Measurements from ENCODE around the gene TNP1. TPM values are rescaled to one million over a fixed set of nuclear protein-coding genes. Genes with fewer than 3 reads are reported as not detected.

The TNP1 gene
- polyA plus RNA-seq, 3 donors = not detected

DNA sequence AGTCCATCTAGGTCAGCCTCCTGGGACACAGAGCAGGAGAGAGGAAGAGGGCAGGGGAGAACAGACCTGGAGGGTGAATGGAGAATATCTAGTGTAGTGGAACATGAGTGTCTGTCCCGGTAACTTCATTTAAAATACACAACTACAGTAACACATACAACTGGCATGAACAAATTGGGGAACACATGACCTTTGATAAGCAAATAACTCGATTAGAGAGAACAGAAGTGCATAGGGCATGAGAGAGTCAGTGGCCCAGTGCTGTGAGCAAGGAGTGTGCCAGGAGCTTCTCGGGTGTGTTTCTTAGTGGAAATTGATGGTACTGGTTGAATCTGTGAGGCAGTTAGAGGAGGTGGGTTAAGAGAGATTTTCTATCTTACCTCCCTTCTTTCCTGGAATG is 40.8 kb downstream of the TNP1 start:
- H3K4me3 Mint-ChIP-seq = no peak overlapping the region
- Histone ChIP-seq H3K27ac (ENCODE audit: low read depth in 1 of 2, low read length in 2 of 2) (no peak overlapping the region), H3K27me3 (ENCODE audit: control insufficient read depth in 2 of 2, insufficient read depth in 2 of 2, low read length in 2 of 2) (no peaks in the 10 kb centered on the region), H4K20me1 (ENCODE audit: insufficient read depth, low read length) (no peaks in the 10 kb centered on the region), H3K36me3 (replicated peaks in 1 of 2; ENCODE audit: control insufficient read depth in 1 of 2, insufficient read depth in 2 of 2, low read length in 2 of 2) (no peaks in the 10 kb centered on the region), H3K9ac (ENCODE audit: insufficient read depth, low read length, poor library complexity, severe bottlenecking) (no peak overlapping the region), H3K4me1 (ENCODE audit: control insufficient read depth in 1 of 2, insufficient read depth in 2 of 2, low read length in 2 of 2) (no peaks in the 10 kb centered on the region), H3K9me3 (replicated peaks in 1 of 2; ENCODE audit: control insufficient read depth in 1 of 2, insufficient read depth in 1 of 2, low read length in 2 of 2) (no peaks in the 10 kb centered on the region), H3K4me2 (replicated peaks; ENCODE audit: extremely low read depth, low read length, poor library complexity, severe bottlenecking) (no peak overlapping the region), H2AFZ (ENCODE audit: insufficient read depth, low read depth, low read length, poor library complexity, severe bottlenecking) (no peak overlapping the region), H3K79me2 (ENCODE audit: insufficient read depth, low read length) (no peaks in the 10 kb centered on the region), H3K4me3 (replicated peaks in 1 of 3; ENCODE audit: low read depth in 2 of 3, low read length in 3 of 3) (no peak overlapping the region)
- WGBS (ENCODE audit: insufficient coverage) = no CpG with 5 or more reads among the region's 3 CpGs
- peaks cover 3 to 12% (median 8%) of the 10 kb centered on the region in 3 donors for H3K27me3 Mint-ChIP-seq (ENCODE audit: low read depth in 3 of 3)
- TF ChIP-seq, protein P1, sequence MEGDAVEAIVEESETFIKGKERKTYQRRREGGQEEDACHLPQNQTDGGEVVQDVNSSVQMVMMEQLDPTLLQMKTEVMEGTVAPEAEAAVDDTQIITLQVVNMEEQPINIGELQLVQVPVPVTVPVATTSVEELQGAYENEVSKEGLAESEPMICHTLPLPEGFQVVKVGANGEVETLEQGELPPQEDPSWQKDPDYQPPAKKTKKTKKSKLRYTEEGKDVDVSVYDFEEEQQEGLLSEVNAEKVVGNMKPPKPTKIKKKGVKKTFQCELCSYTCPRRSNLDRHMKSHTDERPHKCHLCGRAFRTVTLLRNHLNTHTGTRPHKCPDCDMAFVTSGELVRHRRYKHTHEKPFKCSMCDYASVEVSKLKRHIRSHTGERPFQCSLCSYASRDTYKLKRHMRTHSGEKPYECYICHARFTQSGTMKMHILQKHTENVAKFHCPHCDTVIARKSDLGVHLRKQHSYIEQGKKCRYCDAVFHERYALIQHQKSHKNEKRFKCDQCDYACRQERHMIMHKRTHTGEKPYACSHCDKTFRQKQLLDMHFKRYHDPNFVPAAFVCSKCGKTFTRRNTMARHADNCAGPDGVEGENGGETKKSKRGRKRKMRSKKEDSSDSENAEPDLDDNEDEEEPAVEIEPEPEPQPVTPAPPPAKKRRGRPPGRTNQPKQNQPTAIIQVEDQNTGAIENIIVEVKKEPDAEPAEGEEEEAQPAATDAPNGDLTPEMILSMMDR (IDR thresholded peaks at IDR 0.05) = no peak
- peaks cover 0 to 8% (median 1%) of the 10 kb centered on the region in 7 donors for H3K9me3 Mint-ChIP-seq
- no peaks in the 10 kb centered on the region for H3K4me1 Mint-ChIP-seq
- DNase-seq = no peak
- H3K36me3 Mint-ChIP-seq = no peaks in the 10 kb centered on the region
- H3K27ac Mint-ChIP-seq = no peak overlapping the region
- intact Hi-C loops (cut with micrococcal nuclease) = no loop called here

DNA sequence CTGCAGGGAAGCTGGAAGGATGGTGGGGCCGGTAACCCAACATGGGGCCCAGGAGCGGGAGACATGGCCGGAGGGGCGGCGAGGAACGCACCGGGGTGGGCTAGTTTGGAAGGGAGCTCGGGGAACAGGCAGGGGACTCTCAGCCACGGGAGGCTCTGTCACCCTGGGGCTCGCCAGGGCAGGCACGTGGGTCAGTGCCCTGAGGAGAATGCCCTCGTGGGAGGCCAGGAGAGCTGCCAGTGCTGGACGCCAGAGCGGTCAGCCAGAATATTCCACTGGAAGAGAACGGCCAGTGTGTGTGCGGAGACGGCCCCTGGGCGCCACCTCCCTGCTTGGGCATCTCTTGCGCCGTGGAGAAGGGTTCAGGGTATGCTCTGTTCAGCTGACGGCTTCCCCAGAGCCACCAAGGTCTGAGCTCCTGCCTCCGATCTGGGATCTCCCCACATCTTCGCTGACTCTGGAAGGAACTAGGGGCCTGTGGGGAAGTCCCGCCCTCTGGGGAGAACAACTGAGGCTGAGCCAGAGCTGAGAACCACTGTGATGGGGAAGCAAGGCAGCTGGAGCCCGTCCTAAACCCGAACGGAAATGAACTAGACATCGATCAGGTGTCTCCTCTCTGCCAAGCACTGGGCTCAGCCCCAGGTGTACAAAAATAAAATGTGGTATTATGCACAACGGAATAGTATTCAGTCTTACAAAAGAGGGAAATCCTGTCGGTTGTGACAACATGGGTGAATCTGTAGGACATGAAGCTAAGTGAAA is 49.3 kb downstream of the TNP1 start:
- Histone ChIP-seq H4K20me1 (ENCODE audit: insufficient read depth, low read length) (no peaks in the 10 kb centered on the region), H3K36me3 (replicated peaks in 1 of 2; ENCODE audit: control insufficient read depth in 1 of 2, insufficient read depth in 2 of 2, low read length in 2 of 2) (no peaks in the 10 kb centered on the region), H2AFZ (ENCODE audit: insufficient read depth, low read depth, low read length, poor library complexity, severe bottlenecking) (no peak overlapping the region), H3K27me3 (ENCODE audit: control insufficient read depth in 2 of 2, insufficient read depth in 2 of 2, low read length in 2 of 2) (no peaks in the 10 kb centered on the region), H3K27ac (ENCODE audit: low read depth in 1 of 2, low read length in 2 of 2) (no peak overlapping the region), H3K9me3 (replicated peaks in 1 of 2; ENCODE audit: control insufficient read depth in 1 of 2, insufficient read depth in 1 of 2, low read length in 2 of 2) (no peaks in the 10 kb centered on the region), H3K9ac (ENCODE audit: insufficient read depth, low read length, poor library complexity, severe bottlenecking) (no peak overlapping the region), H3K79me2 (ENCODE audit: insufficient read depth, low read length) (no peaks in the 10 kb centered on the region), H3K4me2 (replicated peaks; ENCODE audit: extremely low read depth, low read length, poor library complexity, severe bottlenecking) (no peak overlapping the region), H3K4me1 (ENCODE audit: control insufficient read depth in 1 of 2, insufficient read depth in 2 of 2, low read length in 2 of 2) (no peaks in the 10 kb centered on the region), H3K4me3 (replicated peaks in 1 of 3; ENCODE audit: low read depth in 2 of 3, low read length in 3 of 3) (no peak overlapping the region)
- H3K27me3 Mint-ChIP-seq (ENCODE audit: low read depth in 3 of 3) = peaks cover under 1 to 3% (median 2%) of the 10 kb centered on the region in 3 donors
- DNase-seq = no peak
- H3K36me3 Mint-ChIP-seq = no peaks in the 10 kb centered on the region
- TF ChIP-seq, protein P1 (IDR thresholded peaks at IDR 0.05) = no peak
- 91% methylated on average over 26 of the region's 30 CpGs for WGBS (ENCODE audit: insufficient coverage)
- peak overlapping the region in 1 of 7 donors; percentile 58 for H3K27ac Mint-ChIP-seq
- H3K4me3 Mint-ChIP-seq = no peak overlapping the region
- intact Hi-C loops (cut with micrococcal nuclease) = no loop called here
- peaks cover 0 to 5% (median 0%) of the 10 kb centered on the region in 7 donors for H3K9me3 Mint-ChIP-seq
- H3K4me1 Mint-ChIP-seq = no peaks in the 10 kb centered on the region

Other genes with a start within 250 kb of the TNP1 start
- gene IGFBP2, start 226.6 kb downstream of the TNP1 start, polyA plus RNA-seq = 1 to 10 TPM in 1 of 3 donors, not detected in 2; 1.6 TPM
- not detected for gene IGFBP5, start 164.5 kb downstream of the TNP1 start, polyA plus RNA-seq

Data from CD14-positive monocyte (primary cell).